HEK293T (cell line): ENCODE measurements around the gene LRRC59.

Source experiments
- BHLHE40 ChIP-seq: fragments of 450-650 bp; IDR thresholded peaks from 2 replicates; pipeline ENCODE4 v1.6.1; 2016; ENCODE audit warnings: mild to moderate bottlenecking, moderate library complexity, borderline replicate concordance
- FOXK2 ChIP-seq: fragments of 450-650 bp; IDR thresholded peaks from 2 replicates; pipeline ENCODE4 v1.6.1; 2016; ENCODE audit warnings: mild to moderate bottlenecking
- SP1 ChIP-seq: fragments of 450-650 bp; IDR thresholded peaks from 2 replicates; pipeline ENCODE4 v1.6.1; 2017
- SUZ12 ChIP-seq: fragments of 450-650 bp; IDR thresholded peaks from 2 replicates; pipeline ENCODE4 v1.6.1; 2016; ENCODE audit warnings: mild to moderate bottlenecking

DNA sequence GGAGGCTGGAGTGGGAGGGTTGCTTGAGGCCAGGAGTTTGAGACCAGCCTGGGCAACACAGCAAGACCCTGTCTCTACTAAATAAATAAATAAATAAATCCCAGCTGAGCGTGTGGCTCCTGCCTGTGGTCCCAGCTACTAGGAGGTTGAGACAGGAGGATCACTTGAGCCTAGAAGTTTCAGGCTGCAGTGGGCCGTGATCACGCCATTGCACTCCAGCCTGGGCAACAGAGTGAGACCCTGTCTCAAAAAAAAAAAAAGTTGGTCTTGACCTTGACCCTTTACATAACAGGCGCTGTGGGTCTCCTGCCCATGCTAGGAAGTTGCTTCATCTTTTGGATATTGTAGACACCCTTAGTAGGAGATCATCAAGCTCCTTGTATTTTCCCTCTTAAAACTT, 40.1 kb upstream of the LRRC59 start:
- no peak for TF ChIP-seq SP1
- TF ChIP-seq BHLHE40 = no peak
- TF ChIP-seq SUZ12 = no peak
- TF ChIP-seq FOXK2 = no peak
